Gastroesophageal sphincter (tissue), 4 donors: Measurements from ENCODE around the gene PRKG1. TPM values are rescaled to one million over a fixed set of nuclear protein-coding genes. Genes with fewer than 3 reads are reported as not detected.

ENCODE experiments used
- ATAC-seq: fragments of 150-250 bp; one replicate; pipeline ENCODE4 v1.9.1; 2016; ENCODE audit warnings: mild to moderate bottlenecking, moderate library complexity
- H3K27ac ChIP-seq, 4 donors: fragments of 200-600 bp; sonication (generic) in 3 of 4; 1 replicate in 3 of 4; 2 replicates in 1 of 4; pipeline ENCODE4 v1.5.1; 2016 to 2019
- H3K27me3 ChIP-seq: fragments of 200-600 bp; sonication (generic); one replicate; pipeline ENCODE4 v1.5.1; 2019
- H3K36me3 ChIP-seq, 2 donors: fragments of 200-600 bp; sonication (generic); one replicate each; pipeline ENCODE4 v1.5.1; 2019; ENCODE audit warnings: control low read depth in 1 of 2
- H3K4me1 ChIP-seq, 3 donors: fragments of 200-600 bp; sonication (generic); 1 replicate in 2 of 3; 2 replicates in 1 of 3; pipeline ENCODE4 v1.5.1; 2016 to 2019; ENCODE audit warnings: control low read depth in 2 of 3
- H3K4me3 ChIP-seq, 2 donors: fragments of 200-600 bp; sonication (generic); one replicate each; pipeline ENCODE4 v1.5.1; 2019; ENCODE audit warnings: mild to moderate bottlenecking in 1 of 2, moderate library complexity in 1 of 2
- H3K9me3 ChIP-seq, 3 donors: fragments of 200-600 bp; sonication (generic); one replicate each; pipeline ENCODE4 v1.5.1; 2017 to 2019; ENCODE audit warnings: control low read depth in 2 of 3
- EP300 ChIP-seq: sonication (generic); formaldehyde crosslinking; IDR thresholded peaks from one replicate; pipeline ENCODE4 v1.6.1; 2017; ENCODE audit warnings: antibody characterized with exemption, mild to moderate bottlenecking
- POLR2A ChIP-seq, 2 donors: fragments of 450-650 bp; IDR thresholded peaks; one replicate each; pipeline ENCODE4 v1.6.1; 2017; ENCODE audit warnings: antibody characterized with exemption in 2 of 2, mild to moderate bottlenecking in 2 of 2, moderate library complexity in 1 of 2
- POLR2AphosphoS5 ChIP-seq: sonication (generic); formaldehyde crosslinking; IDR thresholded peaks from one replicate; pipeline ENCODE4 v1.6.1; 2017; ENCODE audit warnings: antibody characterized with exemption
- WGBS, 2 donors: methylation state at CpG; one replicate each; pipeline ENCODE4 v1.1.5; 2018; ENCODE audit warnings: low coverage in 1 of 2; 5-methylcytosine and 5-hydroxymethylcytosine counted together
- total RNA-seq, 4 donors: library from RNA; depleted of rRNA; stranded (reverse); fragments of >200 nt; gene quantifications; one replicate each; pipeline ENCODE4 v1.1.0, GENCODE V29; 2016
- TF ChIP-seq, protein P1 (sequence below), 4 experiments: fragments of 200-600 bp in 2 of 4; fragments of 450-650 bp in 2 of 4; sonication (generic) in 1 of 4; IDR thresholded peaks; one replicate each; pipeline ENCODE4 v1.5.1; 2017 to 2019; ENCODE audit warnings: antibody characterized with exemption in 4 of 4, mild to moderate bottlenecking in 2 of 4, moderate library complexity in 2 of 4

PRKG1 gene
- total RNA-seq, 4 donors from 2014 or later: 27.5 to 73.2 (median 39.2) TPM

- no peak for ATAC-seq
These were observed 852.0 kb downstream of the PRKG1 start for GRCh38 chr10:51926337-51926736.

GRCh38 chr10:51928162-51928561 is 853.9 kb downstream of the PRKG1 start:
- Histone ChIP-seq H3K36me3 (no peaks in the 10 kb centered on the region), H3K27me3 (no peaks in the 10 kb centered on the region), H3K4me1 (no peaks in the 10 kb centered on the region), H3K4me3 (no peak overlapping the region), H3K27ac (no peak overlapping the region), H3K9me3 (no peaks in the 10 kb centered on the region)
- no peak for TF ChIP-seq EP300
- TF ChIP-seq POLR2A (IDR thresholded peaks at IDR 0.05): no peak
- TF ChIP-seq, protein P1, sequence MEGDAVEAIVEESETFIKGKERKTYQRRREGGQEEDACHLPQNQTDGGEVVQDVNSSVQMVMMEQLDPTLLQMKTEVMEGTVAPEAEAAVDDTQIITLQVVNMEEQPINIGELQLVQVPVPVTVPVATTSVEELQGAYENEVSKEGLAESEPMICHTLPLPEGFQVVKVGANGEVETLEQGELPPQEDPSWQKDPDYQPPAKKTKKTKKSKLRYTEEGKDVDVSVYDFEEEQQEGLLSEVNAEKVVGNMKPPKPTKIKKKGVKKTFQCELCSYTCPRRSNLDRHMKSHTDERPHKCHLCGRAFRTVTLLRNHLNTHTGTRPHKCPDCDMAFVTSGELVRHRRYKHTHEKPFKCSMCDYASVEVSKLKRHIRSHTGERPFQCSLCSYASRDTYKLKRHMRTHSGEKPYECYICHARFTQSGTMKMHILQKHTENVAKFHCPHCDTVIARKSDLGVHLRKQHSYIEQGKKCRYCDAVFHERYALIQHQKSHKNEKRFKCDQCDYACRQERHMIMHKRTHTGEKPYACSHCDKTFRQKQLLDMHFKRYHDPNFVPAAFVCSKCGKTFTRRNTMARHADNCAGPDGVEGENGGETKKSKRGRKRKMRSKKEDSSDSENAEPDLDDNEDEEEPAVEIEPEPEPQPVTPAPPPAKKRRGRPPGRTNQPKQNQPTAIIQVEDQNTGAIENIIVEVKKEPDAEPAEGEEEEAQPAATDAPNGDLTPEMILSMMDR (IDR thresholded peaks at IDR 0.05): no peak
- no peak for TF ChIP-seq POLR2AphosphoS5
- 71 to 79% methylated on average over 1 of the region's 1 CpG for WGBS, 2 donors
- ATAC-seq: no peak

More at GRCh38 chr10:51926337-51926736, 852.0 kb downstream of the PRKG1 start:
- H3K9me3 ChIP-seq: no peaks in the 10 kb centered on the region
- WGBS, 2 donors: 81 to 88% methylated on average over 5 of the region's 5 CpGs
- H3K4me3 ChIP-seq: no peak overlapping the region
- H3K27me3 ChIP-seq: no peaks in the 10 kb centered on the region
- H3K4me1 ChIP-seq: no peaks in the 10 kb centered on the region
- no peak overlapping the region for H3K27ac ChIP-seq
- no peak for TF ChIP-seq POLR2A (IDR thresholded peaks at IDR 0.05)
- TF ChIP-seq, protein P1 (IDR thresholded peaks at IDR 0.05): no peak
- H3K36me3 ChIP-seq: no peaks in the 10 kb centered on the region

DNA sequence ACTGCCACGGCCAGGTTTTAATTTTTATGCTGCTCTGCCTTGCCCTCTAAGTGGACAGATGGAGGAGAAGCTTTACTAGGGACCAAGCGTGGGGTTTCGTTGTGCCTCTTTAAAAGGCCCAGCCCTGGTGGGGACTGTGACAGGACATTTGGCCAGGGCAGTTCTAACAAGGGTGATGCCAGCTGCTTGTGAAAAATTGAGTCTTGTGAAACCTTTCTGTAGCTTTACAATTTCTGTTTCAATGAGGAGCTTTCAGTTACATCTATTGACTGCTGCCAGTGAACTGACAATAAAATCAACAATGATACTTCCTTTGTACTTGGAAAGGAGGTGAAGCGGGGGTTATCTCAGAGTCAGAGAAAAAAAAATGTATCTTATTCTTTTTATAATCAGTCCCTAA is 858.2 kb downstream of the PRKG1 start:
- H3K4me3 ChIP-seq: no peak overlapping the region
- H3K4me1 ChIP-seq: peaks cover 0 to 7% (median 0%) of the 10 kb centered on the region in 3 donors
- TF ChIP-seq, protein P1 (IDR thresholded peaks at IDR 0.05): no peak
- TF ChIP-seq POLR2A (IDR thresholded peaks at IDR 0.05): no peak
- H3K36me3 ChIP-seq: no peaks in the 10 kb centered on the region
- no peak for ATAC-seq
- no peaks in the 10 kb centered on the region for H3K9me3 ChIP-seq
- H3K27me3 ChIP-seq: no peaks in the 10 kb centered on the region
- WGBS, 2 donors: 79 to 88% methylated on average over 2 to 4 of the region's 4 CpGs
- no peak overlapping the region for H3K27ac ChIP-seq

- 80 to 89% methylated on average over 4 to 5 of the region's 5 CpGs for WGBS, 2 donors
These were observed 860.1 kb downstream of the PRKG1 start for GRCh38 chr10:51934373-51934772.

GRCh38 chr10:51935341-51935740 is 861.1 kb downstream of the PRKG1 start:
- ATAC-seq: no peak
- Histone ChIP-seq H3K27ac (no peak overlapping the region), H3K4me1 (peaks cover 0 to 11% (median 0%) of the 10 kb centered on the region in 3 donors), H3K4me3 (no peak overlapping the region), H3K36me3 (no peaks in the 10 kb centered on the region), H3K27me3 (no peaks in the 10 kb centered on the region), H3K9me3 (no peaks in the 10 kb centered on the region)
- WGBS, 2 donors: 87 to 96% methylated on average over 5 of the region's 5 CpGs
- TF ChIP-seq POLR2AphosphoS5 (no peak), POLR2A (IDR thresholded peaks at IDR 0.05) (no peak), EP300 (no peak)
- TF ChIP-seq, protein P1 (IDR thresholded peaks at IDR 0.05): no peak

More at GRCh38 chr10:51934373-51934772, 860.1 kb downstream of the PRKG1 start:
- no peak for ATAC-seq
- H3K4me1 ChIP-seq: peaks cover 0 to 11% (median 0%) of the 10 kb centered on the region in 3 donors
- H3K27ac ChIP-seq: no peak overlapping the region
- H3K4me3 ChIP-seq: no peak overlapping the region
- no peaks in the 10 kb centered on the region for H3K27me3 ChIP-seq
- TF ChIP-seq POLR2A (IDR thresholded peaks at IDR 0.05) (no peak), EP300 (no peak), POLR2AphosphoS5 (no peak)
- TF ChIP-seq, protein P1 (IDR thresholded peaks at IDR 0.05): no peak
- no peaks in the 10 kb centered on the region for H3K36me3 ChIP-seq
- no peaks in the 10 kb centered on the region for H3K9me3 ChIP-seq
